CD8-positive, alpha-beta memory T cell (primary cell): ENCODE measurements around the gene ZYX. TPM values are rescaled to one million over a fixed set of nuclear protein-coding genes. Genes with fewer than 3 reads are reported as not detected.

Experiments used
- CTCF ChIA-PET: fragments of 350-600 bp; sonication (Branson Sonifier 250); formaldehyde crosslinking; loops from one replicate; lab custom pipeline; 2021; ENCODE audit warnings: antibody characterized with exemption; lab: Charles Lee
- POLR2A ChIA-PET: fragments of 350-600 bp; sonication (Branson Sonifier 250); formaldehyde crosslinking; loops from one replicate; lab custom pipeline; 2021; ENCODE audit warnings: antibody characterized with exemption; lab: Charles Lee
- DNase-seq, 5 donors: peaks; one replicate each; pipeline versions ENCODE4 v3.0.0 to v3.0.0-alpha.2; 2020 to 2022; ENCODE audit warnings: mixed read lengths in 1 of 5
- H3K27ac ChIP-seq: one replicate; pipeline ENCODE4 v1.7.0; 2013; ENCODE audit warnings: low read depth, mild to moderate bottlenecking, low read length, moderate library complexity
- H3K27me3 ChIP-seq: 2 replicates; pipeline ENCODE4 v1.7.0; 2013; ENCODE audit warnings: low read length, mild to moderate bottlenecking; ENCODE audit not compliant: insufficient read depth, poor library complexity, severe bottlenecking
- H3K36me3 ChIP-seq: 2 replicates; pipeline ENCODE4 v1.7.0; 2013; ENCODE audit warnings: mild to moderate bottlenecking, low read length, moderate library complexity; ENCODE audit not compliant: insufficient read depth
- H3K4me1 ChIP-seq: 2 replicates; pipeline ENCODE4 v1.7.0; 2013; ENCODE audit warnings: mild to moderate bottlenecking, low read length, moderate library complexity; ENCODE audit not compliant: insufficient read depth
- H3K4me3 ChIP-seq: 2 replicates; pipeline ENCODE4 v1.7.0; 2013; ENCODE audit warnings: mild to moderate bottlenecking, low read length
- H3K9me3 ChIP-seq: 2 replicates; pipeline ENCODE4 v1.7.0; 2013; ENCODE audit warnings: mild to moderate bottlenecking, low read length
- H3K27ac Mint-ChIP-seq, 8 donors: one replicate each; pipeline ENCODE4 v1.8.0; 2020 to 2021; ENCODE audit warnings: mixed read lengths in 8 of 8, mild to moderate bottlenecking in 6 of 8, inconsistent platforms in 3 of 8, moderate library complexity in 3 of 8
- H3K27me3 Mint-ChIP-seq, 2 donors: one replicate each; pipeline ENCODE4 v1.8.0; 2020 to 2021; ENCODE audit warnings: mixed read lengths in 2 of 2, mild to moderate bottlenecking in 1 of 2, moderate library complexity in 1 of 2
- H3K36me3 Mint-ChIP-seq, 3 donors: one replicate each; pipeline ENCODE4 v1.8.0; 2020 to 2021; ENCODE audit warnings: mixed read lengths in 3 of 3, inconsistent platforms in 1 of 3, mild to moderate bottlenecking in 1 of 3
- H3K4me1 Mint-ChIP-seq, 3 donors: one replicate each; pipeline ENCODE4 v1.8.0; 2020 to 2021; ENCODE audit warnings: mixed read lengths in 3 of 3, inconsistent platforms in 1 of 3, mild to moderate bottlenecking in 1 of 3
- H3K4me3 Mint-ChIP-seq, 7 donors: one replicate each; pipeline ENCODE4 v1.8.0; 2020 to 2021; ENCODE audit warnings: mixed read lengths in 7 of 7, mild to moderate bottlenecking in 6 of 7, moderate library complexity in 4 of 7, inconsistent platforms in 2 of 7
- H3K9me3 Mint-ChIP-seq, 5 donors: one replicate each; pipeline ENCODE4 v1.8.0; 2020 to 2022; ENCODE audit warnings: mixed read lengths in 5 of 5, mild to moderate bottlenecking in 3 of 5, moderate library complexity in 2 of 5, inconsistent platforms in 1 of 5
- polyA plus RNA-seq: library from polyadenylated mRNA; unstranded; fragments of 300-500 nt; fragmentation: Illumina TruSeq; gene quantifications from one replicate; pipeline ENCODE4 v1.2.3, GENCODE V29; 2021
- total RNA-seq, 2 experiments: library from RNA; stranded (reverse); gene quantifications; one replicate each; pipeline ENCODE4 v1.2.3, GENCODE V29; 2021

ZYX gene
- total and polyA plus RNA-seq, 3 experiments from 2014 or later = 101 to 143 (median 104) TPM

GRCh38 chr7:143437578-143437977 is 56.4 kb downstream of the ZYX start:
- Histone ChIP-seq H3K4me1 (no peaks in the 10 kb centered on the region), H3K27me3 (peaks cover 4% of the 10 kb centered on the region), H3K4me3 (no peak overlapping the region), H3K9me3 (no peaks in the 10 kb centered on the region), H3K36me3 (no peaks in the 10 kb centered on the region), H3K27ac (no peak overlapping the region)
- H3K27me3 Mint-ChIP-seq = peaks cover 0 to 5% of the 10 kb centered on the region in 2 donors
- no peak for DNase-seq
- no peaks in the 10 kb centered on the region for H3K9me3 Mint-ChIP-seq
- no peak overlapping the region for H3K4me3 Mint-ChIP-seq
- peaks cover 0 to 6% (median 0%) of the 10 kb centered on the region in 3 donors for H3K36me3 Mint-ChIP-seq
- ChIA-PET POLR2A (no interaction called here), CTCF (no interaction called here)
- H3K27ac Mint-ChIP-seq = no peak overlapping the region
- peaks cover 0 to 11% (median 9%) of the 10 kb centered on the region in 3 donors for H3K4me1 Mint-ChIP-seq

GRCh38 chr7:143439866-143440265 is 58.7 kb downstream of the ZYX start:
- peaks cover 0 to 5% of the 10 kb centered on the region in 2 donors for H3K27me3 Mint-ChIP-seq
- H3K4me1 Mint-ChIP-seq = peaks cover 0 to 11% (median 9%) of the 10 kb centered on the region in 3 donors
- ChIA-PET POLR2A (no interaction called here), CTCF (interaction anchor here (1.0 to 1.4 kb wide), 2 partner anchors 17 to 140 kb away, joined by 3 read pairs; no protein-coding TSS in a partner anchor)
- Histone ChIP-seq H3K27me3 (no peaks in the 10 kb centered on the region), H3K36me3 (no peaks in the 10 kb centered on the region), H3K27ac (no peak overlapping the region), H3K4me3 (no peak overlapping the region), H3K4me1 (no peaks in the 10 kb centered on the region), H3K9me3 (no peaks in the 10 kb centered on the region)
- H3K9me3 Mint-ChIP-seq = no peaks in the 10 kb centered on the region
- H3K27ac Mint-ChIP-seq = no peak overlapping the region
- H3K36me3 Mint-ChIP-seq = peaks cover 0 to 6% (median 0%) of the 10 kb centered on the region in 3 donors
- no peak overlapping the region for H3K4me3 Mint-ChIP-seq
- no peak for DNase-seq

Other genes with a start within 250 kb of the ZYX start
- gene PIP, start 249.3 kb upstream of the ZYX start, total RNA-seq = not detected
- not detected for gene PIP, start 249.3 kb upstream of the ZYX start, polyA plus RNA-seq
- not detected for gene TAS2R39, start 197.9 kb upstream of the ZYX start, total RNA-seq
- gene TAS2R39, start 197.9 kb upstream of the ZYX start, polyA plus RNA-seq = not detected
- not detected for gene TAS2R40, start 159.3 kb upstream of the ZYX start, total RNA-seq
- not detected for gene TAS2R40, start 159.3 kb upstream of the ZYX start, polyA plus RNA-seq
- 100 to 1,000 TPM; 147 to 151 TPM for gene GSTK1, start 117.9 kb upstream of the ZYX start, total RNA-seq
- 532 TPM for gene GSTK1, start 117.9 kb upstream of the ZYX start, polyA plus RNA-seq
- gene TMEM139, start 96.4 kb upstream of the ZYX start, total RNA-seq = under 1 TPM; 0.84 to 0.90 TPM
- 0.87 TPM for gene TMEM139, start 96.4 kb upstream of the ZYX start, polyA plus RNA-seq
- 100 to 1,000 TPM; 105 to 107 TPM for gene CASP2, start 93.0 kb upstream of the ZYX start, total RNA-seq
- gene CASP2, start 93.0 kb upstream of the ZYX start, polyA plus RNA-seq = 23.0 TPM
- under 1 TPM in 1 of 2 experiments, not detected in 1; 0.11 TPM for gene CLCN1, start 65.2 kb upstream of the ZYX start, total RNA-seq
- gene CLCN1, start 65.2 kb upstream of the ZYX start, polyA plus RNA-seq = not detected
- 1 to 10 TPM; 2.4 to 2.8 TPM for gene FAM131B, start 18.6 kb upstream of the ZYX start, total RNA-seq
- gene FAM131B, start 18.6 kb upstream of the ZYX start, polyA plus RNA-seq = 1.6 TPM
- 1 to 10 TPM; 2.8 to 3.1 TPM for gene EPHA1, start 27.5 kb downstream of the ZYX start, total RNA-seq
- gene EPHA1, start 27.5 kb downstream of the ZYX start, polyA plus RNA-seq = 4.6 TPM
- gene TAS2R60, start 62.1 kb downstream of the ZYX start, total RNA-seq = not detected
- gene TAS2R60, start 62.1 kb downstream of the ZYX start, polyA plus RNA-seq = not detected
- gene TAS2R41, start 96.5 kb downstream of the ZYX start, total RNA-seq = not detected
- gene TAS2R41, start 96.5 kb downstream of the ZYX start, polyA plus RNA-seq = not detected
- gene CTAGE15, start 190.5 kb downstream of the ZYX start, total RNA-seq = under 1 TPM in 1 of 2 experiments, not detected in 1; 0.44 TPM
- gene CTAGE15, start 190.5 kb downstream of the ZYX start, polyA plus RNA-seq = 0.29 TPM
- 10 to 100 TPM; 18.0 to 18.2 TPM for gene TCAF2, start 239.6 kb downstream of the ZYX start, total RNA-seq
- 8.3 TPM for gene TCAF2, start 239.6 kb downstream of the ZYX start, polyA plus RNA-seq